ENCODE measurements around the gene TCN1. TPM values are rescaled to one million over a fixed set of nuclear protein-coding genes. Genes with fewer than 3 reads are reported as not detected.
"Not testable (repeated sequence)": the region's sequence is repeated elsewhere in the genome, so short reads cannot be mapped to it uniquely, and the experiment has no call there.

TCN1 gene
- total RNA-seq, 4 donors from 2014 or later = not detected

DNA sequence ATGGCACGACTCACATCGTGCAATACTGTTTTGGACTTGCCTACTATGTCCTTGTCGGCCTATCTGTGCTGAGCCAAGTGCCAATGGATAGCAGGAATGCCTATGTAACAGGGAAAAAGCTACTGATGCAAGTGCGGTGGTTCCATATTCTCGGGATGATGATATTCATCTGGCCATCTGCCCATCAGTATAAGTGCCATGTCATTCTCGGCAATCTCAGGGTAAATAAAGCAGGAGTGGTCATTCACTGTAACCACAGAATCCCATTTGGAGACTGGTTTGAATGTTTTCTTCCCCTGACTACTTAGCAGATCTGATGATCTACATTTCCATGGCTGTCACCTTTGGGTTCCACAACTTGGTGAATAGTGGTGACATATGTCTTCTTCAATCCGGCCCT, 32.4 kb upstream of the TCN1 start:
- ATAC-seq (no peak), DNase-seq (no peak)
- no peaks in the 10 kb centered on the region for H3K36me3 ChIP-seq
- in situ Hi-C loops (cut with MboI; ENCODE audit: low sequenced_read_pairs in 4 of 4) = no loop called here
- no peak overlapping the region for H3K27ac ChIP-seq
- intact Hi-C loops (cut with DNase I; ENCODE audit: low total_unique reads) = no loop called here
- H3K9me3 ChIP-seq = no peaks in the 10 kb centered on the region
- no peak overlapping the region for H3K4me3 ChIP-seq
- H3K27me3 ChIP-seq = no peaks in the 10 kb centered on the region
- TF ChIP-seq, protein P1, sequence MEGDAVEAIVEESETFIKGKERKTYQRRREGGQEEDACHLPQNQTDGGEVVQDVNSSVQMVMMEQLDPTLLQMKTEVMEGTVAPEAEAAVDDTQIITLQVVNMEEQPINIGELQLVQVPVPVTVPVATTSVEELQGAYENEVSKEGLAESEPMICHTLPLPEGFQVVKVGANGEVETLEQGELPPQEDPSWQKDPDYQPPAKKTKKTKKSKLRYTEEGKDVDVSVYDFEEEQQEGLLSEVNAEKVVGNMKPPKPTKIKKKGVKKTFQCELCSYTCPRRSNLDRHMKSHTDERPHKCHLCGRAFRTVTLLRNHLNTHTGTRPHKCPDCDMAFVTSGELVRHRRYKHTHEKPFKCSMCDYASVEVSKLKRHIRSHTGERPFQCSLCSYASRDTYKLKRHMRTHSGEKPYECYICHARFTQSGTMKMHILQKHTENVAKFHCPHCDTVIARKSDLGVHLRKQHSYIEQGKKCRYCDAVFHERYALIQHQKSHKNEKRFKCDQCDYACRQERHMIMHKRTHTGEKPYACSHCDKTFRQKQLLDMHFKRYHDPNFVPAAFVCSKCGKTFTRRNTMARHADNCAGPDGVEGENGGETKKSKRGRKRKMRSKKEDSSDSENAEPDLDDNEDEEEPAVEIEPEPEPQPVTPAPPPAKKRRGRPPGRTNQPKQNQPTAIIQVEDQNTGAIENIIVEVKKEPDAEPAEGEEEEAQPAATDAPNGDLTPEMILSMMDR (IDR thresholded peaks at IDR 0.05 in 4 of 5, conservative IDR thresholded peaks at IDR 0.05 in 1 of 5) = no peak
- TF ChIP-seq POLR2A (IDR thresholded peaks at IDR 0.05) = no peak
- no peaks in the 10 kb centered on the region for H3K4me1 ChIP-seq

DNA sequence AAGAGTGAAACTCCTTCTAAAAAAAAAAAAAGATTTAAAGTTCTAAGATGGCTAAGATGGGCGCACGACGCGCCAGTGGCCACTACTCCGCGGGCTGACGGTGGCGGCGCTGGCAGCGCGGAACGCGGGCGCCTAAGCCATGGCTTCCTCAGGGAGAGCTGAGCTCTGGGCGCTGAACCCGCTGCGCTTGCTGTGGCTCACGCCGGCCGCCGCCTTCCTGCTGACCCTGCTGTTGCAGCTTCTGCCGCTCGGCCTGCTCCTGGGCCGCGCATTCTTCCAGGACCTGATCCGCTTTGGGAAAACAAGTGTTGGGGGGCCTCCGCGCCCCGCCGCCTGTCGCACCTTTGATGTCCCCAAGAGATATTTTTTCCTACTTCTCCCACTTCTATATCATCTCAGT, 31.8 kb upstream of the TCN1 start:
- no peaks in the 10 kb centered on the region for H3K4me1 ChIP-seq
- H3K27me3 ChIP-seq = no peaks in the 10 kb centered on the region
- no peak overlapping the region for H3K27ac ChIP-seq
- intact Hi-C loops (cut with DNase I; ENCODE audit: low total_unique reads) (no loop called here), in situ Hi-C loops (cut with MboI; ENCODE audit: low sequenced_read_pairs in 4 of 4) (no loop called here)
- TF ChIP-seq, protein P1 (IDR thresholded peaks at IDR 0.05 in 4 of 5, conservative IDR thresholded peaks at IDR 0.05 in 1 of 5) = no peak
- TF ChIP-seq POLR2A (IDR thresholded peaks at IDR 0.05) = no peak
- H3K9me3 ChIP-seq = no peaks in the 10 kb centered on the region
- ATAC-seq = no peak
- H3K36me3 ChIP-seq = no peaks in the 10 kb centered on the region
- H3K4me3 ChIP-seq = no peak overlapping the region
- DNase-seq = no peak

DNA sequence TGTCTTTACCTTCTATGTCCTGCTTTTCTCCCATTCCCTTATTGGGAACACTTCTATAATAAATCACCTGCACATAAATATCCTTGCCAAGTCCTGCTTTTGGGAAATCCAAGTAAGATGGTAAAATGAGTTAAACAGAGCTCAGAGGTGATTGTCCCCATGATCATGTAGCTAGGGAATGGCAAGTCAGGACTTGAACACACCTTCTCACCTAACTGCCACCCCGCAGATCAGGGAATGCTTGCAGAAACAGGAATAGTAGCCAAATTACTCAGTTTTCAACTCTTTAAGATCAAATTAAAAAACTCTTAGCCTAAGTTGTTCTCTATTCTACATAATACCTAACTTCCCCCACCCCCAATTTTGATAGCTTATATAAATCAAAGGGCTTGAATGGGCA, 28.3 kb upstream of the TCN1 start:
- H3K27ac ChIP-seq = no peak overlapping the region
- no peak for TF ChIP-seq POLR2A (IDR thresholded peaks at IDR 0.05)
- no peak for DNase-seq
- intact Hi-C loops (cut with DNase I; ENCODE audit: low total_unique reads) = no loop called here
- H3K4me1 ChIP-seq = no peaks in the 10 kb centered on the region
- ATAC-seq = no peak
- in situ Hi-C loops (cut with MboI; ENCODE audit: low sequenced_read_pairs in 4 of 4) = no loop called here
- no peaks in the 10 kb centered on the region for H3K9me3 ChIP-seq
- no peaks in the 10 kb centered on the region for H3K36me3 ChIP-seq
- H3K27me3 ChIP-seq = no peaks in the 10 kb centered on the region
- H3K4me3 ChIP-seq = no peak overlapping the region

DNA sequence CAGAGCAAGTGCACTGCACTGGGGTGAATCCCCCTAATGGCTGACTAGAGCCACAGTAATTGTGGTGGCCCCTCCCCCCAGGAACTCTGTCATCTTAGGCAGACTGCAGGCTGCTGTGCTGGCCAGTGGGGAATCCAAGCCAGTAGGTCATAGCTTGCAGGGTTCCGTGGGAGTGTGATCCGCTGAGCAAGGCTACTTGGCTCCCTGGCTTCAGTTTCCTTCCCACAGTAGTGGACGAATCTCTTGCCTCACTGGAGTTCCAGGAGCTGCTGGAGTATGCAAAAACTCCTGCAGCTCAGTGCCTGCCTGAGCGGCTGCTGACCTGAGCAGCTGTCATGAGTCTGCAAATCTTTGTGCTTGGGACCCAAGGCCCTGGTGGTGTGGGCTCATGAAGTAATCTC, 25.5 kb upstream of the TCN1 start:
- in situ Hi-C loops (cut with MboI; ENCODE audit: low sequenced_read_pairs in 4 of 4) = no loop called here
- no peaks in the 10 kb centered on the region for H3K36me3 ChIP-seq
- H3K27me3 ChIP-seq = no peaks in the 10 kb centered on the region
- H3K9me3 ChIP-seq = no peaks in the 10 kb centered on the region
- TF ChIP-seq, protein P1 (IDR thresholded peaks at IDR 0.05 in 4 of 5, conservative IDR thresholded peaks at IDR 0.05 in 1 of 5) = no peak
- no peak for TF ChIP-seq POLR2A (IDR thresholded peaks at IDR 0.05)
- H3K4me3 ChIP-seq = no peak overlapping the region
- no peak overlapping the region for H3K27ac ChIP-seq
- intact Hi-C loops (cut with DNase I; ENCODE audit: low total_unique reads) = no loop called here
- no peaks in the 10 kb centered on the region for H3K4me1 ChIP-seq
- ATAC-seq (no peak), DNase-seq (no peak)

DNA sequence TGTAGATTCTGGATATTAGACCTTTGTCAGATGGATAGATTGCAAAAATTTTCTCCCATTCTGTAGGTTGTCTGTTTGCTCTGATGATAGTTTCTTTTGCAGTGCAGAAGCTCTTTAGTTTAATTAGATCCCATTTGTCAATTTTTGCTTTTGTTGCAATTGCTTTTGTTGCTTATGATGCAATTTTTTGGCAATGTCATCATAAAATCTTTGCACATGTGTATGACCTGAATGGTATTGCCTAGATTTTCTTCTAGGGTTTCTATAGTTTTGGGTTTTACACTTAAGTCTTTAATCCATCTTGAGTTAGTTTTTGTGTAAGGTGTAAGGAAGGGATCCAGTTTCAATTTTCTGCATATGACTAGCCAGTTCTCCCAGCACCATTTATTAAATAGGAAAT, 20.9 kb upstream of the TCN1 start:
- intact Hi-C loops (cut with DNase I; ENCODE audit: low total_unique reads); ATAC-seq; H3K4me1 ChIP-seq; H3K27me3 ChIP-seq; DNase-seq; in situ Hi-C loops (cut with MboI; ENCODE audit: low sequenced_read_pairs in 4 of 4); H3K4me3 ChIP-seq; H3K27ac ChIP-seq; H3K36me3 ChIP-seq; H3K9me3 ChIP-seq: not testable (repeated sequence)

DNA sequence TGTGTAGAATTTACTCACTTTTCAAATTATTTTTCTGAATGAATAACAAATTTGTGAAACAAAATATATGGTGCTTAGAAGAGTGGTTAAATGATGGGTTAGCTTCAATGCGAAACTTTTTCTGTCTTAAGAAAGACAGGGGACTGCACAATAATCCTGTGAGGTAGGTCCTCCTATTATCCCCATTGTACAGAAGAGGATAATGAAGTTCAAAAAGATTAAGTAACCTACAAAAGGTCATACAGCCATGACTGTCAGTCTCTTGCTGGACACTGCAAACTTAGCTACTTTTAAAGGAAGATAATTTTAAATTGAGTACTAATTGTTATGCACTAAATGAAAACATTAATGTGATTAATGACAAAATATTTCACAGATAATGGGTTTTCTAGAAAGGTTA, 17.3 kb upstream of the TCN1 start:
- ATAC-seq = no peak
- no peaks in the 10 kb centered on the region for H3K9me3 ChIP-seq
- TF ChIP-seq, protein P1 (IDR thresholded peaks at IDR 0.05 in 4 of 5, conservative IDR thresholded peaks at IDR 0.05 in 1 of 5) = no peak
- TF ChIP-seq POLR2A (IDR thresholded peaks at IDR 0.05) = no peak
- intact Hi-C loops (cut with DNase I; ENCODE audit: low total_unique reads) = no loop called here
- no peak for DNase-seq
- H3K4me3 ChIP-seq = no peak overlapping the region
- H3K4me1 ChIP-seq = no peaks in the 10 kb centered on the region
- no peak overlapping the region for H3K27ac ChIP-seq
- H3K36me3 ChIP-seq = no peaks in the 10 kb centered on the region
- in situ Hi-C loops (cut with MboI; ENCODE audit: low sequenced_read_pairs in 4 of 4) = no loop called here
- no peaks in the 10 kb centered on the region for H3K27me3 ChIP-seq
